H1 (cell line): ENCODE results near the gene GHRH. TPM values are rescaled to one million over a fixed set of nuclear protein-coding genes. Genes with fewer than 3 reads are reported as not detected.
A peak's percentile ranks its signal among the peaks of the same experiment; 100 is the strongest.

Experiments
- ASH2L ChIP-seq: fragments of 200-600, 300-600 bp; sonication (generic); IDR thresholded peaks from one replicate; pipeline ENCODE4 v1.7.1; 2017; ENCODE audit warnings: low read length
- CBX5 ChIP-seq: fragments of 300-800, 300-1000 bp; sonication (generic); IDR thresholded peaks from 2 replicates; pipeline ENCODE4 v1.7.1; 2016; ENCODE audit warnings: antibody characterized with exemption, low read length, low read depth
- CBX8 ChIP-seq: fragments of 300-800, 300-1000 bp; sonication (generic); IDR thresholded peaks from 2 replicates; pipeline ENCODE4 v1.7.1; 2016; ENCODE audit warnings: low read depth, low read length, borderline replicate concordance
- GABPA ChIP-seq: IDR thresholded peaks from 2 replicates; pipeline ENCODE4 v1.6.1; 2011; ENCODE audit warnings: mild to moderate bottlenecking, low read length, moderate library complexity, borderline replicate concordance; ENCODE audit not compliant: insufficient read depth
- KDM1A ChIP-seq: fragments of 200-600, 300-600 bp; sonication (generic); IDR thresholded peaks from 2 replicates; pipeline ENCODE4 v1.7.1; 2016; ENCODE audit warnings: mild to moderate bottlenecking, low read length, borderline replicate concordance
- KDM4A ChIP-seq: IDR thresholded peaks from one replicate; pipeline ENCODE4 v1.7.1; 2012; ENCODE audit warnings: low read depth, mild to moderate bottlenecking, moderate library complexity, low read length, inconsistent platforms; ENCODE audit not compliant: severe bottlenecking
- KDM5A ChIP-seq: fragments of 200-600 bp; IDR thresholded peaks from 2 replicates; pipeline ENCODE4 v1.7.1; 2012; ENCODE audit warnings: mild to moderate bottlenecking, low read length, inconsistent platforms, mixed read lengths
- MAFK ChIP-seq: IDR thresholded peaks from 2 replicates; pipeline ENCODE4 v1.6.1; 2012; ENCODE audit warnings: low read depth, mild to moderate bottlenecking, improper control_type of control experiment, low read length
- NANOG ChIP-seq: IDR thresholded peaks from 2 replicates; pipeline ENCODE4 v1.6.1; 2011; ENCODE audit warnings: low read length, low read depth, mild to moderate bottlenecking, inconsistent platforms; ENCODE audit not compliant: insufficient read depth, poor library complexity, severe bottlenecking
- NRF1 ChIP-seq: IDR thresholded peaks from 2 replicates; pipeline ENCODE4 v1.6.1; 2011; ENCODE audit warnings: mild to moderate bottlenecking, low read depth, low read length, improper control_type of control experiment
- PHF8 ChIP-seq: fragments of 200-600 bp; sonication (generic); conservative IDR thresholded peaks from 2 replicates; pipeline ENCODE4 v1.7.1; 2012; ENCODE audit warnings: low read depth, mild to moderate bottlenecking, inconsistent platforms, low read length, moderate library complexity
- POLR2A ChIP-seq, 2 experiments: IDR thresholded peaks; 1 replicate in 1 of 2; 2 replicates in 1 of 2; pipeline ENCODE4 v1.6.1; 2011; ENCODE audit warnings: low read depth in 2 of 2, low read length in 2 of 2, mild to moderate bottlenecking in 2 of 2; ENCODE audit errors: control extremely low read depth in 1 of 2
- RBBP5 ChIP-seq: IDR thresholded peaks from 2 replicates; pipeline ENCODE4 v1.7.1; 2012; ENCODE audit warnings: low read depth, mild to moderate bottlenecking, inconsistent platforms, low read length, moderate library complexity, borderline replicate concordance
- SIN3A ChIP-seq, 2 experiments: IDR thresholded peaks in 1 of 2; conservative IDR thresholded peaks in 1 of 2; 2 replicates each; pipeline ENCODE4 v1.6.1; 2011 to 2012; ENCODE audit warnings: low read length in 2 of 2, improper control_type of control experiment in 1 of 2, low read depth in 1 of 2, mild to moderate bottlenecking in 1 of 2
- SIX5 ChIP-seq: IDR thresholded peaks from 2 replicates; pipeline ENCODE4 v1.6.1; 2011; ENCODE audit warnings: mild to moderate bottlenecking, low read depth, low read length
- TCF12 ChIP-seq: IDR thresholded peaks from 2 replicates; pipeline ENCODE4 v1.6.1; 2011; ENCODE audit warnings: low read depth, mild to moderate bottlenecking, low read length
- polyA plus RNA-seq, 7 experiments: library from polyadenylated mRNA; depleted of rRNA in 3 of 7; stranded (reverse) in 5 of 7; unstranded in 2 of 7; fragments of >200 nt in 5 of 7; fragments of 200-250 nt in 2 of 7; gene quantifications; 1 replicate in 5 of 7; 2 replicates in 1 of 7; 4 replicates in 1 of 7; pipeline versions ENCODE4 v1.2.1 to v1.2.3, GENCODE V29; 2011 to 2013; ENCODE audit warnings: missing spikeins in 2 of 7, mixed read lengths in 2 of 7
- total RNA-seq: library from RNA; stranded (reverse); fragmentation: NEBNext Ultra II Directional; extraction: Animal tissue kit (Norgen Biotek cat#: 25700); gene quantifications from 2 replicates; pipeline ENCODE4 v1.2.1, GENCODE V29; 2021
- TF ChIP-seq, protein P1 (sequence below): IDR thresholded peaks from 2 replicates; pipeline ENCODE4 v1.6.1; 2011; ENCODE audit warnings: low read depth, mild to moderate bottlenecking, low read length; ENCODE audit not compliant: insufficient read depth
- TF ChIP-seq, protein P2 (sequence below): IDR thresholded peaks from 2 replicates; pipeline ENCODE4 v1.6.1; 2012; ENCODE audit warnings: low read length, inconsistent platforms

The GHRH gene
- total and polyA plus RNA-seq, 2 of the 8 experiments (the other 6 are each of a cell fraction or from before 2014, with no cell fraction given): not detected

DNA sequence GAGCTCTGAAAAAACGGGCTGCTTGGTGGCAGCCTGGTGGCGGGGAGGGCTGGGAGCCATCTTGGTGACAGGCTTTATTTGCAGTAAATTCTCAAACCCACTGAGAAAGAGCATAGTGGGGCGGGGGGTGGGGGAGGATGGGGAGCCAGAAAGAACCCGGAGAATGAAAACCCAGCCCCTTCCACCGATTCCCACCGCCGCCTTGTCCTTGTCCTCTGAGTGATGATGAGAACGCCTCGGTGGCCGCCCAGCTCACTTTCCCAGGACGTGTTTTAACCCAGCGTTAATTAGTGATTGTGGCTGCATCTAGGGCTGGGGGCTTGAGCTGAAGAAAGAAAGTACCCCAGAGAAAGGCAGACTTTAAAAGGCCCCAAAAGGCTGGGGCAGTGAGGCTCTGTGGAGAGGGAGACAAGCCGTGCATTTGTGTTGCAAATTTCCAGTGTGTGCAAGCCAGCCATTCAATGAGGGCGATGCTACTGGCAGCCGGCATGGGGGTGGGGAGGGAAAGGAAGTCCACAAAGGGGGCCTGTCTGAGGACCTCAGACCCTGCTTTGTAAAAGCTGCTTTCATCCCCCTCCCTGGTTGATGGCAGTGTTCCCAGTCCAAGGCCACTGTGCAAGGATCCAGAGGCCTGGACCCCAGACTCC, 6.2 kb upstream of the GHRH start (continued):
- TF ChIP-seq SIX5 (no peak), SIN3A (conservative IDR thresholded peaks at IDR 0.05 in 1 of 2, IDR thresholded peaks at IDR 0.05 in 1 of 2; ENCODE audit: low read depth in 1 of 2, low read length in 2 of 2) (0 out of 4 replicates have a peak, but pooled peaks of 1 of the 2 experiments have one; percentile 37), PHF8 (no peak), KDM1A (no peak), KDM5A (no peak), POLR2A (IDR thresholded peaks at IDR 0.05; ENCODE audit: control extremely low read depth in 1 of 2, low read depth in 2 of 2, low read length in 2 of 2) (peak in 1 of 2 experiments; percentile 57; a peak in 1 of 3 replicates), NANOG (no peak), CBX5 (no peak), ASH2L (peak; percentile 66), CBX8 (no peak), MAFK (no peak), GABPA (0 out of 2 replicates have a peak, but pooled peaks have one; percentile 16), TCF12 (0 out of 2 replicates have a peak, but pooled peaks have one; percentile 13), NRF1 (no peak), RBBP5 (peak; percentile 97), KDM4A (no peak)
- TF ChIP-seq, protein P1, sequence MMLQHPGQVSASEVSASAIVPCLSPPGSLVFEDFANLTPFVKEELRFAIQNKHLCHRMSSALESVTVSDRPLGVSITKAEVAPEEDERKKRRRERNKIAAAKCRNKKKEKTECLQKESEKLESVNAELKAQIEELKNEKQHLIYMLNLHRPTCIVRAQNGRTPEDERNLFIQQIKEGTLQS: no peak
- TF ChIP-seq, protein P2, sequence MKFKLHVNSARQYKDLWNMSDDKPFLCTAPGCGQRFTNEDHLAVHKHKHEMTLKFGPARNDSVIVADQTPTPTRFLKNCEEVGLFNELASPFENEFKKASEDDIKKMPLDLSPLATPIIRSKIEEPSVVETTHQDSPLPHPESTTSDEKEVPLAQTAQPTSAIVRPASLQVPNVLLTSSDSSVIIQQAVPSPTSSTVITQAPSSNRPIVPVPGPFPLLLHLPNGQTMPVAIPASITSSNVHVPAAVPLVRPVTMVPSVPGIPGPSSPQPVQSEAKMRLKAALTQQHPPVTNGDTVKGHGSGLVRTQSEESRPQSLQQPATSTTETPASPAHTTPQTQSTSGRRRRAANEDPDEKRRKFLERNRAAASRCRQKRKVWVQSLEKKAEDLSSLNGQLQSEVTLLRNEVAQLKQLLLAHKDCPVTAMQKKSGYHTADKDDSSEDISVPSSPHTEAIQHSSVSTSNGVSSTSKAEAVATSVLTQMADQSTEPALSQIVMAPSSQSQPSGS: no peak
